SK-N-MC (cell line): Measurements from ENCODE around the gene RLF.

Source experiments
- DNase-seq: peaks from one replicate; pipeline ENCODE4 v3.0.0-alpha.2; 2011; ENCODE audit warnings: low read depth, low spot score
- H3K27ac ChIP-seq: fragments of 200-600 bp; sonication (generic); 2 replicates; pipeline ENCODE4 v1.5.1; 2016; ENCODE audit warnings: mixed run types
- H3K36me3 ChIP-seq: fragments of 200-600 bp; sonication (generic); 2 replicates; pipeline ENCODE4 v1.6.1; 2017; ENCODE audit warnings: antibody characterized with exemption, low read length, mixed read lengths; ENCODE audit not compliant: insufficient read depth
- H3K4me3 ChIP-seq: fragments of 200-600 bp; sonication (generic); 2 replicates; pipeline ENCODE4 v1.5.1; 2016
- H3K9ac ChIP-seq: fragments of 200-600 bp; sonication (generic); 2 replicates; pipeline ENCODE4 v1.8.0; 2017; ENCODE audit warnings: mixed run types, mixed read lengths; ENCODE audit not compliant: insufficient read length
- H3K9me3 ChIP-seq: fragments of 200-600 bp; sonication (generic); 2 replicates; pipeline ENCODE4 v1.6.1; 2017; ENCODE audit warnings: low read depth, mild to moderate bottlenecking, antibody characterized with exemption, low read length, moderate library complexity, mixed read lengths
- EZH2 ChIP-seq: fragments of 200-600 bp; sonication (generic); IDR thresholded peaks from one replicate; pipeline ENCODE4 v1.6.1; 2017; ENCODE audit warnings: antibody characterized with exemption
- FOXP2 ChIP-seq: optimal IDR thresholded peaks from 2 replicates; pipeline ENCODE3; 2011; ENCODE audit warnings: mild to moderate bottlenecking, moderate library complexity; ENCODE audit not compliant: insufficient read depth; ENCODE audit errors: extremely low read length, control extremely low read depth
- POLR2AphosphoS5 ChIP-seq: IDR thresholded peaks from 2 replicates; pipeline ENCODE4 v1.6.1; 2012; ENCODE audit warnings: mild to moderate bottlenecking, low read depth, low read length, borderline replicate concordance

Gene RLF

GRCh38 chr1:40252601-40253000 lies 91.4 kb downstream of the RLF start:
- H3K36me3 ChIP-seq, result no peaks in the 10 kb centered on the region
- TF ChIP-seq POLR2AphosphoS5, result no peak
- TF ChIP-seq FOXP2, result no peak
- TF ChIP-seq EZH2, result no peak
- H3K4me3 ChIP-seq, result no peak overlapping the region
- H3K9ac ChIP-seq, result no peak overlapping the region
- no peak for DNase-seq
- H3K9me3 ChIP-seq, result no peaks in the 10 kb centered on the region
- no peak overlapping the region for H3K27ac ChIP-seq

- H3K27ac ChIP-seq, result no peak overlapping the region
- H3K4me3 ChIP-seq, result no peak overlapping the region
- DNase-seq, result no peak
- peaks cover 5% of the 10 kb centered on the region for H3K36me3 ChIP-seq
- H3K9ac ChIP-seq, result no peak overlapping the region
- H3K9me3 ChIP-seq, result no peaks in the 10 kb centered on the region
- TF ChIP-seq EZH2, result no peak
- TF ChIP-seq FOXP2, result no peak
- no peak for TF ChIP-seq POLR2AphosphoS5
Observed at GRCh38 chr1:40255231-40255630, 94.0 kb downstream of the RLF start.

GRCh38 chr1:40256401-40257084 lies 95.4 kb downstream of the RLF start:
- Histone ChIP-seq H3K36me3 (peaks cover 19% of the 10 kb centered on the region), H3K4me3 (peak overlapping the region; percentile 87), H3K9me3 (no peaks in the 10 kb centered on the region), H3K9ac (peak overlapping the region; percentile 95), H3K27ac (peak overlapping the region; percentile 91)
- no peak for TF ChIP-seq POLR2AphosphoS5
- no peak for TF ChIP-seq FOXP2
- TF ChIP-seq EZH2, result no peak
- no peak for DNase-seq

GRCh38 chr1:40257313-40257687 lies 96.1 kb downstream of the RLF start:
- H3K27ac ChIP-seq, result peak overlapping the region; percentile 91
- peak overlapping the region; percentile 87 for H3K4me3 ChIP-seq
- peak overlapping the region; percentile 95 for H3K9ac ChIP-seq
- no peak for TF ChIP-seq FOXP2
- no peak for TF ChIP-seq EZH2
- TF ChIP-seq POLR2AphosphoS5, result no peak
- H3K36me3 ChIP-seq, result peaks cover 26% of the 10 kb centered on the region
- peak; percentile 24 for DNase-seq
- H3K9me3 ChIP-seq, result no peaks in the 10 kb centered on the region

GRCh38 chr1:40257688-40258444 lies 96.7 kb downstream of the RLF start, which contains the start of gene ZMPSTE24:
Gene ZMPSTE24, plus strand, starts transcription at chr1:40258236. Its CDS starts 36 bp downstream, at chr1:40258272.
- H3K4me3 ChIP-seq, result peak within 1 kb of the TSS; percentile 87
- no peaks in the 10 kb centered on the region for H3K9me3 ChIP-seq
- peaks cover 30% of the 10 kb centered on the region for H3K36me3 ChIP-seq
- peak; percentile 95 for DNase-seq
- peak within 1 kb of the TSS; percentile 91 for H3K27ac ChIP-seq
- TF ChIP-seq FOXP2 (peak; percentile 49), EZH2 (no peak), POLR2AphosphoS5 (peak; percentile 86)
- peak within 1 kb of the TSS; percentile 95 for H3K9ac ChIP-seq

- peaks cover 36% of the 10 kb centered on the region for H3K36me3 ChIP-seq
- TF ChIP-seq POLR2AphosphoS5 (no peak), EZH2 (no peak), FOXP2 (no peak)
- H3K9me3 ChIP-seq, result no peaks in the 10 kb centered on the region
- peak overlapping the region; percentile 87 for H3K4me3 ChIP-seq
- no peak for DNase-seq
- peak overlapping the region; percentile 90 for H3K9ac ChIP-seq
- H3K27ac ChIP-seq, result peak overlapping the region; percentile 42
Observed at GRCh38 chr1:40258445-40258769, 97.2 kb downstream of the RLF start.

GRCh38 chr1:40264354-40264781 lies 103.2 kb downstream of the RLF start:
- no peaks in the 10 kb centered on the region for H3K9me3 ChIP-seq
- no peak overlapping the region for H3K4me3 ChIP-seq
- no peak overlapping the region for H3K27ac ChIP-seq
- no peak overlapping the region for H3K9ac ChIP-seq
- no peak for TF ChIP-seq EZH2
- TF ChIP-seq POLR2AphosphoS5, result no peak
- no peak for TF ChIP-seq FOXP2
- no peak for DNase-seq
- H3K36me3 ChIP-seq, result peaks cover 82% of the 10 kb centered on the region

- no peak overlapping the region for H3K9ac ChIP-seq
- H3K27ac ChIP-seq, result no peak overlapping the region
- TF ChIP-seq POLR2AphosphoS5 (no peak), FOXP2 (no peak), EZH2 (no peak)
- DNase-seq, result no peak
- H3K4me3 ChIP-seq, result no peak overlapping the region
- H3K36me3 ChIP-seq, result peaks cover 86% of the 10 kb centered on the region
- no peaks in the 10 kb centered on the region for H3K9me3 ChIP-seq
Observed at GRCh38 chr1:40265298-40265697, 104.1 kb downstream of the RLF start.
